Measurements from ENCODE around the gene FSD1. TPM values are rescaled to one million over a fixed set of nuclear protein-coding genes. Genes with fewer than 3 reads are reported as not detected.

FSD1 gene
- total and polyA plus RNA-seq, 8 donors = 0.55 to 1.9 (median 1.3) TPM; not detected in 1

DNA sequence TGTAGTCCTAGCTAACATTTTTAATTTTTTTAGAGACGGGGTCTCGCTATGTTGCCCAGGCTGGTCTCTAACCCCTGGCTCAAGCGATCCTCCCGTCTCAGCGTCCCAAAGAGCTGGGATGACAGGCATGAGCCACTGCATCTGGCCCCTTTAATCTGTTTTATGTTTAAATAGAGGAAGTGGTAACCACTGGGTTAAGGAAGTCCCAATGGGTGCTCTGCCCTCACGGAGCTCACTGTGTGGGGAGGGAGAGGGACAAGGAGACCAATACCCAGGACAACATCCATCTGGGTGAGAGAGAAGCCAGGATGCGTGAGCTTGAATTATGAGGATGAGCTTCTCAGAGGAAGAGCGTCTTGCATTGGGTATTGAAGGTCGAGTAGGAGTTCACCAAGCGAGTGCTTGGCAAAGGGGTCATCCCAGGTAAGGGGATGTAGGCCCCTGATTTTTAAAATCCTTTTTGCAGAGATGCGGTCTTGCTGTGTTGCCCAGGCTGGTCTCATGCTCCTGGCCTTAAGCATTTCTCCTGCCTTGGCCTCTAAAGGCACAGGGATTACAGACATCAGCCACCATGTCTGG is 43.7 kb upstream of the FSD1 start:
- Histone ChIP-seq H3K4me1 (no peaks in the 10 kb centered on the region), H3K27me3 (no peaks in the 10 kb centered on the region), H3K27ac (no peak overlapping the region), H3K4me3 (no peak overlapping the region), H3K9me3 (peaks cover 0 to 5% of the 10 kb centered on the region in 2 donors), H3K36me3 (peaks cover 0 to 100% of the 10 kb centered on the region in 2 donors)
- ATAC-seq (peak; percentile 29), DNase-seq (no peak)
- intact Hi-C loops (cut with DNase I) = no loop called here
- TF ChIP-seq CTCF (IDR thresholded peaks at IDR 0.05) = no peak

GRCh38 chr19:4264812-4265211 is 39.6 kb upstream of the FSD1 start:
- Histone ChIP-seq H3K36me3 (peaks cover 0 to 100% of the 10 kb centered on the region in 2 donors), H3K27ac (no peak overlapping the region), H3K27me3 (no peaks in the 10 kb centered on the region), H3K4me3 (no peak overlapping the region), H3K4me1 (peaks cover 0 to 10% of the 10 kb centered on the region in 2 donors), H3K9me3 (no peaks in the 10 kb centered on the region)
- no peak for ATAC-seq
- intact Hi-C loops (cut with DNase I) = no loop called here
- no peak for DNase-seq
- TF ChIP-seq CTCF (IDR thresholded peaks at IDR 0.05) = no peak

DNA sequence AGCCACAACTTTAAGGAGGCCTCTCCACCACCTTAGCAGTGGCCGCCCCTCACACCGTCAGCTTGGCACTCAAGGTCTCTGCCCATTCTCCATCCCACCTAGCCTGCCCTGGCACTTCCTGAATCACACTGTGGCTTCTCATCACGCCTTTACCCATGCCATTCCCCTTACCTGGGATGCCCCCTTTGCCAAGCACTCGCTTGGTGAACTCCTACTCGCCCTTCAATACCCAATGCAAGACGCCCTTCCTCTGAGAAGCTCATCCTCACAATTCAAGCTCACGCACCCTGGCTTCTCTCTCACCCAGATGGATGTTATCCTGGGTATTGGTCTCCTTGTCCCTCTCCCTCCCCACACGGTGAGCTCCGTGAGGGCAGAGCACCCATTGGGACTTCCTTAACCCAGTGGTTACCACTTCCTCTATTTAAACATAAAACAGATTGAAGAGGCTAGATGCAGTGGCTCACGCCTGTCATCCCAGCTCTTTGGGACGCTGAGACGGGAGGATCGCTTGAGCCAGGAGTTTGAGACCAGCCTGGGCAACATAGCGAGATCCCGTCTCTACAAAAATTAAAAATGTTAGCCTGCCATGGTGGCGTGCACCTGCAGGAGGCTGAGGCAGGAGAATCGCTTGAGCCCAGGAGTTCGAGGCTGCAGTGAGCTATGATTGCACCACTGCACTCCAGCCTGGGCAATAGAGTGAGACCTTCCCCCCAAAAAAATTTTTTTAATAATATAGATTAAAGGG is 38.0 kb upstream of the FSD1 start:
- Histone ChIP-seq H3K4me1 (peaks cover 0 to 10% of the 10 kb centered on the region in 2 donors), H3K36me3 (peaks cover 0 to 100% of the 10 kb centered on the region in 2 donors), H3K27me3 (no peaks in the 10 kb centered on the region), H3K9me3 (no peaks in the 10 kb centered on the region), H3K4me3 (no peak overlapping the region), H3K27ac (no peak overlapping the region)
- intact Hi-C loops (cut with DNase I) = no loop called here
- DNase-seq (no peak), ATAC-seq (peak; percentile 17)
- TF ChIP-seq CTCF (IDR thresholded peaks at IDR 0.05) = no peak

GRCh38 chr19:4267101-4267900 is 37.1 kb upstream of the FSD1 start:
- no peaks in the 10 kb centered on the region for H3K9me3 ChIP-seq
- no peaks in the 10 kb centered on the region for H3K27me3 ChIP-seq
- no peak overlapping the region for H3K27ac ChIP-seq
- H3K4me3 ChIP-seq = no peak overlapping the region
- peak; percentile 79 for ATAC-seq
- peak; percentile 82 to 84 for TF ChIP-seq CTCF (IDR thresholded peaks at IDR 0.05)
- peaks cover 0 to 10% of the 10 kb centered on the region in 2 donors for H3K4me1 ChIP-seq
- peak in 3 of 4 donors; percentile 24 to 86 (median 45) for DNase-seq
- intact Hi-C loops (cut with DNase I) = no loop called here
- H3K36me3 ChIP-seq = peaks cover 0 to 100% of the 10 kb centered on the region in 2 donors
